GM19328 (cell line): ENCODE measurements around the gene FITM1.
"Not testable (repeated sequence)": the region's sequence is repeated elsewhere in the genome, so short reads cannot be mapped to it uniquely, and the experiment has no call there.

Experiments used
- ATAC-seq: cut with Tn5 transposase; IDR thresholded peaks from one replicate; pipeline ENCODE4 v1.9.1; 2021; ENCODE audit warnings: mild to moderate bottlenecking, moderate library complexity; ENCODE audit not compliant: unreplicated experiment

The FITM1 gene

DNA sequence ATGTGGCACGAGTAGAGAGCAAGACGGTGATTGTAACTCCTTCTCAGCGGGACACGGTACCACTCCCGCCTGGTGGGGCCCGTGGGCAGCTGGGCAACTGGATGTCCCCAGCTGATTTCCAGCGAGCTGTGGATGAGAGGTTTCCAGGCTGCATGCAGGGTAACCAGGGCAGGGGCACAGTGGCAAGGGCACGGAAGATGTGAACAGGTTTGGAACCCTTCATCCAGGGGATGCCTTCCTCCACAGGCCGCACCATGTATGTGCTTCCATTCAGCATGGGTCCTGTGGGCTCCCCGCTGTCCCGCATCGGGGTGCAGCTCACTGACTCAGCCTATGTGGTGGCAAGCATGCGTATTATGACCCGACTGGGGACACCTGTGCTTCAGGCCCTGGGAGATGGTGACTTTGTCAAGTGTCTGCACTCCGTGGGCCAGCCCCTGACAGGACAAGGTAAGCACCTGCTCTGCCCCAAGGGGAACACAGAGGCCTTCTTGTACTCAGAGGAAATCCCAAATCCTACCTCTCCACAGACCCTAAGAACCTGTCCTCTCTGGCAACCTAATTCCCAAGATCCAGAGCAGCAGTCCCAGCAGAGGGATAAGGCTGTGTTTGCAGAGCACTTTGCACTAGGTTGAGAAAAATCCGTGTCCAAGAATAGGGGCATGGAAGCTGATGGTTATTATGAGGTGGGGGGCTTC is 32.1 kb upstream of the FITM1 start:
- ATAC-seq, result no peak

DNA sequence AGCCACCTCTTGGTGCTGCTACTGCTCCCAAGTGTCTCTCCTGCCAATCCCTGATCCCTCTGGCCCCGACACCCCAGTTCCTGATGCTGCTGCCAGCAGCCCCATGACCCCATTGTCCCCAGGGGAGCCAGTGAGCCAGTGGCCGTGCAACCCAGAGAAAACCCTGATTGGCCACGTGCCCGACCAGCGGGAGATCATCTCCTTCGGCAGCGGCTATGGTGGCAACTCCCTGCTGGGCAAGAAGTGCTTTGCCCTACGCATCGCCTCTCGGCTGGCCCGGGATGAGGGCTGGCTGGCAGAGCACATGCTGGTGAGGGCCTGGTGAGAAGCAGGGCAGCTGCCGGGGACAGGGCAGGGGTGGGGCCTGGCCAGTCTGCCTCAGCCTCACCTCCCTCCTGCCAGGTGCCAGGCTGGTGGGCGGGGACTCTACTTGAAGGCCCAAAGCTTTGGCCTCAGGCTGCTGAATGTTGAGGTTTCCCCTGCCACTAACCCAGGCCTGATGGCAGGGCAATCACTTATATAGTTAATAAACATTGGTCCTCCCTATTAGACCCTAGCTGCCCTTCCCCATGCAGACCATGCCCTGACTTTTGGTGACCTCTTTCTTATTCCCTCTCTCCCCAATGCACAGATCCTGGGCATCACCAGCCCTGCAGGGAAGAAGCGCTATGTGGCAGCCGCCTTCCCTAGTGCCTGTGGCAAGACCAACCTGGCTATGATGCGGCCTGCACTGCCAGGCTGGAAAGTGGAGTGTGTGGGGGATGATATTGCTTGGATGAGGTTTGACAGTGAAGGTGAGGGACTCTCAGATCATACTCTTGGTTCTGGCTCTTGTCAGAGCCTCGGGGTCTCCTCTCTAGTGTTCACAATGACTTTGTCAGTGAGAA is 31.3 kb upstream of the FITM1 start:
- ATAC-seq, result no peak

DNA sequence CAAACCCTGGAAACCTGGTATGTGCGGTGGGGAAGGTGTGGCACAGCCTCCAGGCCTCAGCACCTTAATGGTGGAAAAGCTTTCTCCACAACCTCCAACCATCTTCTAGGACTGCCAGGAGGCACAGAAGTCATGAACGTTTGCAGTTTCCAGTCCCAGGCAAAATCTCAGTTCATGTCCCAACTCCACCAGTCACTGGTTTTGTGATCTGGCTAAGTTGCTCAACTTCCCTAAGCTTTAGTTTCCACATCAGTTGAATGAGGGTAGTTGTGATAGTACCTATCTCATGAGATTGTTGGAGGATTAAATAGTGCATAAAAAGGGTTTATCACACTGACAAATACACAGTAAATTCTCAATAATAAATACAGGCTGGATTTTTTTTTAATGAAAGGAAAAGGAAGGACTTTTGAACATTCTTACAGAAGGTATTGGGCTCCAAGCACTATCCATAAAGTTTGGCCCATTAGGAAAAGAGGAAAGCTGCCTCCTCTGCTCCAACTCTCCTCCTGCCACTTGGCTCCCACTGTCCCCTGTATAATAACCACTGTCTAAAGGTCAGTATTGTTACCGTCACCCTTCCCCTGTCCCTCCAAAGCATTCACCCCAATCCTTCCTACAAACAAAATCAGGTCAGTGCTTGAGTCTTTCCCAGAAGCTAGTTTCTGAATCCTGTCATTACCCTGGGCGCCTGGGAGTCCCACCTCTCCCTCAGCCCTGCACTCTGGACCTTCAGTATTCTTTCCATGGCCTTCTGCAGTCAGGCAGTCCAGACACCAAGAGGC is 30.1 kb upstream of the FITM1 start:
- no peak for ATAC-seq

DNA sequence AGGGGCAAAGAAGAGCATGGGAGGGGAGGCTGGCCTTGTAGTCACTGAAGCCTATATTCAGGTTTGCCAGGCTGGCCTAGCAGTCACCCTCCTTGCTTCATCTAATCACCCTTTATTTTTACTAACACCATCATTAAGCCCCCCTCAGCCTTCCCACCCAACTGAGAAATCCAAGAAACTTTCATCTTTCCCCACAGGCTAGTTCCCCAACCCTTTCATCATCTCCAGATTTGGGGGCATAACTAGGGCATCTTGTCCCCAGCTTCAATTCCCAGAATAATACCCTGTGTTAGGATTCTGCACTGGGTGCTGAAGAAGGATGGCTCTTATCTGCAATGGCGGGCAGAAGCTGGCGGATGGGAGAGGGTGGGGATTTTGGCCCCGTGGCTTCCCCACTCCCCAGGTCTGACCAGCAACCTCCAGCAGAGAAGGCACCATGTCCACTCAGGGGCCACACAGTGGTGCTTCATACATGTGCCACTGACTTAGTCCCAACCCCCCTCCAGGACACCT is 29.4 kb upstream of the FITM1 start:
- ATAC-seq, result no peak

DNA sequence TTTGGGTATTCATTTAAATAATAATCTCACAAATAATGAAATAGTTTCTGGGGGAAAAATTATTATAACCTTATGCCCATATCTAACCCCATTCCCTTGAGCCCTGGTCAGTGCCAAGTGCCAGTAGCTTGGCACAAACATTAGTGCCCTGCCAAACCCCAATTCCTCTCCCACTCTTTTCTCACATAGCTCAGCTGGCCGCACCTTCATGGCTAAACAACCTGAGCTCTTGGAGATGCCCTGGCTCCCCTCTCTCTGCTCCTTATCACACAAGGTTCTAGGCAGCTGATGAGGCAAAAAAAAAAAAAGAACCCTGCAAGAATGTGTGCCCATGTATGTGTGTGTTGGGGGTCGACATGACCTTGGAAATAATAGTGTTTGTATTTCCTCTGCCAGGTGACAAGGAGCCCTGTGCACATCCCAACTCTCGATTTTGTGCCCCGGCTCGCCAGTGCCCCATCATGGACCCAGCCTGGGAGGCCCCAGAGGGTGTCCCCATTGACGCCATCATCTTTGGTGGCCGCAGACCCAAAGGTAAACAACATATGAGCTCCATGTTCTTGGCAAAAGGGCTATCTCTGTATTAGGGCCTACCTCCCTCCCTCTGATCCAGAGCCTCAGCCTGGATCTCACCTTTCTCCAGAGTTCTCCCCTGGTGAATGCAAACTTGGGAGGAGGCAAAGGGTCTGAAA is 28.0 kb upstream of the FITM1 start:
- no peak for ATAC-seq

DNA sequence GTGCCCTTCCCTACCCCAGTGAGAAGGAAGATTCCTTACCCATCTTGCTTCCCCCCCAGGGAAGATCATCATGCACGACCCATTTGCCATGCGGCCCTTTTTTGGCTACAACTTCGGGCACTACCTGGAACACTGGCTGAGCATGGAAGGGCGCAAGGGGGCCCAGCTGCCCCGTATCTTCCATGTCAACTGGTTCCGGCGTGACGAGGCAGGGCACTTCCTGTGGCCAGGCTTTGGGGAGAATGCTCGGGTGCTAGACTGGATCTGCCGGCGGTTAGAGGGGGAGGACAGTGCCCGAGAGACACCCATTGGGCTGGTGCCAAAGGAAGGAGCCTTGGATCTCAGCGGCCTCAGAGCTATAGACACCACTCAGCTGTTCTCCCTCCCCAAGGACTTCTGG is 27.0 kb upstream of the FITM1 start:
- no peak for ATAC-seq

DNA sequence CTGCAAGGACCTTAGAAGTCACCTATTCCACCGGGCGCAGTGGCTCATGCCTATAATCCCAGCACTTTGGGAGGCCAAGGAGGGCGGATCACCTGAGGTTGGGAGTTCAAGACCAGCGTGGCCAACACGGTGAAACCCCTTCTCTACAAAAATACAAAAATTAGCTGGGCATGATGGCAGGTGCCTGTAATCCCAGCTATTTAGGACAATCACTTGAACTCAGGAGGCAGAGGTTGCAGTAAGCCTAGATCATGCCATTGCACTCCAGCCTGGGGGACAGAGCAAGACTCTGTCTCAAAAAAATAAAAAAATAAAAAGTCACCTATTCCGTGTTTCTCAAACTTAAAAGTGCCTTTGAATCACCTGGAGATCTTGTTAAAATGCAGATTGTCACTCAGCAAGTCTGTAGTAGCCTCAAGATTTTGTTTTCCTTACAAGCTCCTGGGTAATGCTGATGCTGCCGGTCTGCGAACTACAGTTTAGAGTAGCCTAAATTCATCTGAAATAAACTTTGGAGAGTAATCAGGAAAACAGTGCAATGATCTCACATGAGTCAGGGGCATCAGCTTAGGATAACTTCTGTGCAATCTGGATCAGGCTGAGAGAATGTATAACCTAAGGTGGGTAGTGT is 24.7 kb upstream of the FITM1 start:
- not testable (repeated sequence) for ATAC-seq

DNA sequence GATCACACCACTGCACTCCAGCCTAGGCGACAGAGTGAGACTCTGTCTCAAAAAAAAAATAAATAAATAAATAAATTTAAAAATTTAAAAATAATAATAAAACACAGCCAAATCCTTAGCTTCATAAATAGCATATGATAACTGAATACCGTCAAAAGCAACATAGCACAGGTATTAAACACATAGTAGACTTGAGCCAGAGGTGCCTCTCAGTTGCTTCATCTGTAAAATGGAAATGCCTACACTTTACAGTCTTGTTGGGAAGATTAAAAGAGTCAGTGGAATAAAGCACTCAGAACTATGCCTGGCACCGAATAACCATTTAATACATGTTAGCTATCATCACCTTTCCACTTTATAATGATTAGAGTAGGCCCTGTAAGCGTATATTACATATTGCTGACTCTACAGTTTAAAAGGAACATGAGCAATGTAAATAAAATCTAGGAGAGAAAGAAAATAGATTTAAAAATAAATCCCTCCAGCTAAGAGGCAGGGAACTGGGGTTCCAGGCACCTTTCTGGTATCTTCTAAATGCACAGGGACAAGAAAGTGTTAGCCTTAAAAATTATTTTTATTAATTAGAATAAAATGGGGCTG is 23.7 kb upstream of the FITM1 start:
- no peak for ATAC-seq

DNA sequence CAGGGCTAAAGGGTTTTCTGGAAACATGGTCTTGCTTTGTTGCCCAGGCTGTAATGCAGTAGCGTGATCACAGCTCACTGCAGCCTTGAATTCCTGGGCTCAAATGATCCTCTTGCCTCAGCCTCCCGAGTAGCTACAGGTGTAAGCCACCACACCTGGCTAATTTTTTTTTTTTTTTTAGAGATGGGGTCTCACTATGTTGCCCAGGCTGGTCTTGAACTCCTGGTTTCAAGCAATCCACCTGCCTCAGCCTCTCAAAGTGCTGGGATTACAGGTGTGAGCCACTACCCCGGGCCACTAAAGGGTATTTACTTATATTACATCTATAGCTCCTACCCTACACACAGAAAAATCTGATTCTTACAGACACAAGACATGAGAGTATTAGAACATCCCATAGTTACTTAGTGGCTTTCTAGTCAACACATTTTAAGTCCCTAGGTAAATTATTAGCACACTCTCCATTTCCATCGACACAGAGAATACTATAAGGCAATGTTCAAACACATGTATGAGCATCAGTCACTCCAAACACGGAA is 22.1 kb upstream of the FITM1 start:
- ATAC-seq, result peak; percentile 33

DNA sequence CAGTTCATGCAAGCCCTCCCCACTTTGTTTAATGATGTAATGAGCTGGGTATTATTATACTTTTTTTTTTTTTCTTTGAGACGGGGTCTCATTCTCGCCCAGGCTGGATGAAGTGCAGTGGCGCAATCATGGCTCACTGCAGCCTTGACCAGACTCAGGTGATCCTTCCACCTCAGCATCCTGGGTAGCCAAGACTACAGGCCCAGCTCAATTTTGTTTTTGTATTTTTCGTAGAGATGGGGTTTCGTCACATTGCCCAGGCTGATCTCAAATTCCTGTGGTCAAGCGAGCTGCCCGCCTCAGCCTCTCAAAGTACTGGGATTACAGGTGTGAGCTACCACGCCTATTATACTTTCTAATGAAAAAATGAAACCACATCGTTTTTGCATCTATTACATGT is 20.4 kb upstream of the FITM1 start:
- ATAC-seq, result no peak

DNA sequence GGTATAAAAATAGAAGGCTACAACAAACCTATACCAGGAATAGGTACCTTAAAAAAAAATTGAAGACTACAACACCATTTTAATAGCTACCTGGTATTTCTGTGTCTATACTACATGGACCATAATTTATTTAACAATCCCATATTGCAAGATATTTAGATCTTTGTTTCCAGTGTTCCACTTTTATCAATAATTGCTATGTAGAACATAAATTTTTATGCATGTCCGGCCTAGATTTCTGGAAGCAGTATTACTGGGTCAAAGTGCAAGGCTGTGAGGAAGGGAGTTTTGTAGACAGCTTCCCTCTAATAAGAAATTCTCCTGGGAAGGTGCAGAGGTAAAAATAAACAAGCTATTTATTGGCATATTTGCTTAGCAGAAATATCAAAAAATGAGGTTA is 19.9 kb upstream of the FITM1 start:
- no peak for ATAC-seq

DNA sequence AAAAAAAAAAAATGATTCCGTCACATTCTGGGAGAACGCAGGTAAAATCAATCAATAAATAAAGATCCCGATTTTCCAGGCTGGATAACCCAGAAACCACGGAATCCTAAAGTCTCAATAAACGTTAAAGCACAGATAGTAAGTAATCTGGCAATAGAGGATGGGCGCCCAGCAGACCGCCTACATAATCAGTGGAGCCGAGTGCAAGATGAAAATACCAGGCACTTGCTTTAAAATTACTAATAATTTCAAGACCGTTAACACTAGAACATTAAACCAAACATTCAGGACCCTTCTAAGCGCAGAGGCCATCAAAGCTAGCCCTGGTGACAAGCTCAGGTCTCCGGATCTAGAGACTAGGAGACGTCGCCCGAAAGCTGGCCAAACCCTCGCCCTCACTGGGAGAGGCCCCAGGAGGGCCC is 17.1 kb upstream of the FITM1 start:
- no peak for ATAC-seq

DNA sequence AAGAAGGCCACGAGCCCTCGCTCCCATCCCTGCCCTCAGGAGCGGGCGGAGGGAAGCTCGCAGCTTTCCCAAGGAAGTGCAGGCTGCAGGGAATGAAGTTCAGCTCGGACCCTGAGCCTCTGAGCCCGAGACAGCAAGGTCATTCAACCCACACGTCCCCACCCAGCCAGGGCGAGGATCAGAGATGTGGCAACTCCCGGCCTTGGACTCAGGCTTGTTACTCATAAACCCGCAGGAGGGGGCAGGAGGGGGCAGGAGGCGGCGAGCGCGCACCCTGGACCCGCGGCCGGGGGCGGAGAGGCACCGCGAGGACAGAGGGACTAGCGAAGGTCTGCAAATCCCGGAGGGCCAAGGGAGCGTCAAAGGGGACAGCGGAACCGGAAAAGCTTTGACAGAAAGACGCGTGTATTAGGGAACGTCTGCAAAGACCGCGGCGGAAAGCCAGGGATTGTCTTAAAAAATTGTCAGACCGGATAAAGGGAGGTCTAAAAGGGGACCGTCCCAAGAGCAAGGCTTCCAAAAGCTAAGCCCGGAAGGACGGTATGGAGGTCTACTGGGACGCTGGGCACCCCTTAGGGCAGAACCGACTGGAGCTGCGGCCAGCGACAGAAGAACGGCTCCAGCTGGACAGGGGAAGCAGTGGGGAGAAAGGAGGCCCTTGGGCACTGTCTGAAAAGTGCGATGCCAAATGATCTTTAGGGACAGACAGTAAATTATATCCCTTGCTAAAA is 16.5 kb upstream of the FITM1 start:
- peak; percentile 21 for ATAC-seq

DNA sequence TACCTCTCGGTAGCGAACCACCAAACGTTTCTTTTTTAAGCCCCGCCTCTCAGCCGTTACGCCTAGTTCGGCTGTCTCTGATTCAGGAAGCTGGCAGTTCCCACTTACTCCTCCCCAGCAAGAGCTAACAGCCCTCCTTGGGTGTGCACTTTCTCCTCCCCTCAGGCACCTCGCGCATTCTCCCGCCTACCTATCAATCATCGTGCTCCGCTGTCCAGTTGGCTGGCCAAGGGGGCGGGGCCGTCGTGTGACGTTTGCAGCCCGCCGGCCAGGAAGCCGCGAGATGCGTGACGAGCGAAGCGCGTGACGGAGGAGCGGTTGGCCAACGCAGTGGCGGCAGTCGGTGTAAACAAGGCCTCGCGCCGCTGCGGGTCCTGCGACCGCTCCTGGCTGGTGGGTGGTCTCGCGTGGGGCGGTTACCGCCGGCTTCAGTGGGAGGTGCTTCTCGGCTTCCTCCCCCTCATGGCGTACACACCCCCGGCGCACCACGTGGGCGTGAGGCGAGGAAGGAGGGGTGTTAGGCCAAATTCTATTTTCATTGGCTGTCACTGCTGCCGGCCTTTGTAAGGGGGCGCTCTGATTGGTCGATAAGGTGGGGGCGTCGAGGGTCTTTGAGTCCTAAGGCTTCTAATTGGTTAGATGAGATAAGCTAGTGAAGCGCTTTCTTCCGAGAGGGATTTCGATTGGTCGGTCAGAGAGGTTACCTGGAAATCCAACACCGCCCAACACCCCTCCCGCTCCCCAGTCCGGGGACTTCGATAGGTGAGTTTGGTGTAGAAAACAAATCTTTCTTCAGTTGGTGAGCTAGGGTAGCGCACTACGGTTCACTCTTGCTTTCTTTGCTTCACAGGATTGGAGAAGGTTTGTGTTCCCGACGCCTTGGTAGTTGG is 15.7 kb upstream of the FITM1 start, which contains the start of the genes DCAF11 and NRL:
DCAF11 (plus strand) TSS at position 246 of the 890 bp plus-strand sequence. CDS start 818 bp downstream, outside the sequence.
NRL (minus strand) TSS at position 418 of the 890 bp plus-strand sequence. CDS start 32,101 bp downstream, outside the sequence.
- ATAC-seq, result peak; percentile 86

DNA sequence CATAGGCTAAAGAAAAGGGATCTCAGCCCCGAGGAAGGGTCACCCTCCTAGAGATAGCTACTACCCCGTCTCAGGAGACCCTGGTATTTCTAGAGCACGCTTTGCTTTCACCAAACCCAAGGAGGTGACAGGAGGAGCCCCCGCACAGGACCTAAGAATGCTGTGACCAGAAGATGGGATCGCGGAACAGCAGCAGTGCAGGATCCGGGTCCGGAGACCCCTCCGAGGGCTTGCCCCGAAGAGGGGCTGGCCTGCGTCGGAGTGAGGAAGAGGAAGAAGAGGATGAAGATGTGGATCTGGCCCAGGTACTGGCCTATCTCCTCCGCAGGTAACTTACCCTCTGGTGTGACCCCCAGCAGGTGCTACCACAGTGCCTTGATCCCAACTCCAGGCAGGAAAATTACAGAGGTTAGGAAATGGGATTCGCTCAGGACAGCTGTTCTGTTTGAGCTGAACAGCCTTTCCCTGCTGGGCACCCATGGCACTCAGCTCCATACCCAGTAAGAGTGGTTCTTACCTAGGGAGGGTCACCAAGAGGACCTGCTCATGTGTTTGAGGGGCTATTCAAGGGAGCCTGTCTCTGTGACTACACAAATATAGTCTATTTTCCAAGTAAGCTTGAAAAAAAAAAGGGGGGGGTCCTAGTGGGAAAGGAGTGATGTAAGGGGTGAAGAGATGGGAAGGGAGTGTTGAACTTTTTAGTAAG is 14.9 kb upstream of the FITM1 start:
- ATAC-seq, result no peak

DNA sequence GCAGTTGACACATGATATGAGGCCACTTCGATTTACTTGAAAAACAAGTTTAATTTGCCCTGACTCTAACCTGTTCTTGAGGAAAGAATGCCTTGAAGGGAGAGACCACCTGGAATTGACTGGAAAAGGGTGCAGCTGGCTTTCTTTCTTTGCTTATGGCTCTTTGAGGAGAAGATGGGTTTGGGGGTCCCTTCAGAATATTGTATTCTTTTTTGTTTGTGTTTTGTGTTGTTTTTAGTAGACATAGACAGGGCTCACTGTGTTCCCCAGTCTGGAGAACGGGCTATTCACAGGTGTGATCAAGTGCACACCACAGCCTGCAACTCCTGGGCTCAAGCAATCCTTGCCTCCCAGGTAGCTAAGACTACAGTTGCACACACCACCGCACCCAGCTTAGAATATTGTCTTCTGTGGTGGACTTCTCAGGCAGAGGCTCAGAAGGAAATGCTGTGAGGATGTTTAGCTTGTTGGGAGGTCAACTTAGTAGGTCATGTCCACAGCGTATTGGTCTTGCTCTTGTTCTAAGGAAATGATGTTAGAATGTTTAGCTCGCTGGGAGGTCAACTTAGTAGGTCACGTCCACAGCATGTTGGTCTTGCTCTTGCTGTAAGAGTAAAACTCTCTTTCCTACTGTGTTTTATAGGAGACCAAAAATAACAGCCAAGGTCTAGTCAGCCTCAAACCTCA is 14.2 kb upstream of the FITM1 start:
- ATAC-seq, result no peak
